SIG-M5 treated with dmso at 0.1 percent for 504 hours (cell line): Measurements from ENCODE around the gene NFKBIZ.
"Not testable (repeated sequence)": the region's sequence is repeated elsewhere in the genome, so short reads cannot be mapped to it uniquely, and the experiment has no call there.

Experiments
- DNase-seq: peaks from one replicate; lab custom pipeline; 2025; ENCODE audit not compliant: unreplicated experiment; lab: John Stamatoyannopoulos, UW

Gene NFKBIZ

DNA sequence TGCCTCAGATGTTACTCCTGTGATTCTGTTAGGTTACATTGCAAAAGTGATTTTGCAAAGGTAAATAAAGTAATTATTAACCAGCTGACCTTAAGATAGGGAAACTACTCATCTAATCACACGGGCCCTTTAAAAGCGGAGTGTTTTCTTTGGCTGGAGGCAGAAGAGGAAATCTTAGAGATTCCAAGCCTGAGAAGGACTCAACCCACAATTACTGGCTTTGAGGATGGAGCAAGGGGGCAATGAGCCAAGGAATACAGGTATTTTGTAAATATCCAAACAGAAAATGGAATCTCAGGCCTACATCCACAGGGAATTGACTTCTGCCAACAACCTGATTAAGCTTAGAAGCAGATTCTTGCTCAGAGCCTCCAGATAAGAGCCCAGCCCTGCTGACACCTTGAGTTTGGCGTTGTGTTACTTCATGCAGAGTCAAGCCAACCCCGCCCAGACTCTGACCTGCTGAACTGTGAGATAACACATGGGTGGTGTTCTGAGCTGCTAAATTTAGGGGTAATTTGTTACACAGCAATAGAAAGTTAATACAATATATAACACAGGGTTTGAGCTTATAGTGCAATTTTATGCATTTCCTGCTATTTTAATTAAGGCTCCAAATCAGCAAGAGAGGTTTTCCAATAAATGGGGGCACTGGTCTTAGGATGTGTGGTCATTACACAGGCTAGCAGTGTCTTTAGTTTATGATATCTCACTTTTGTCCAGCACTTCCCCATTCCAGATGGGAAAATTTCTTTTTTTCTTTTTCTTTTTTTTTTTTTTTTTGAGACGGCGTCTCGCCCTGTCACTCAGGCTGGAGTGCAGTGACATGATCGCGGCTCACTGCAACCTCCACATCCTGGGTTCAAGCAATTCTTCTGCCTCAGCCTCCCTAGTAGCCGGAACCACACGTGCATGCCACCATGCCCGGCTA, 19.5 kb downstream of the NFKBIZ start:
- no peak for DNase-seq

DNA sequence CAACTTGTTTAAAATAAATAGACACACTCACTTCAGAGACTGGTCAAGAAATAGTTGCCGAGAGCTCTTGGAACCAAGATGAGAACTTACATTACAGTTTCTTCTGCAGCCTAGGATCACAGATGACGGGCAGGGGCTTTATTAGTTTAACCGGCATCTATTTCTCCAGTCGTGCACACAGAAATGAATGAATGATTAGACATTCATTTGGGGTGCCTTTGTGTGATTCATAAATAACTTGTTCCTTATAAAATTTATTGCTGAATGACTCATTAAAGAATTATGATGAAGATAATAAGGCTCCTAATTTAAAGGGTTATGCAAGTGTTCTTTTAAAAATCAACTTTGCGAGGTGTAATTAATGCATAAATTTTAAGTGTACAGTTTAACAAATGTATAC, 20.8 kb downstream of the NFKBIZ start:
- DNase-seq = no peak

DNA sequence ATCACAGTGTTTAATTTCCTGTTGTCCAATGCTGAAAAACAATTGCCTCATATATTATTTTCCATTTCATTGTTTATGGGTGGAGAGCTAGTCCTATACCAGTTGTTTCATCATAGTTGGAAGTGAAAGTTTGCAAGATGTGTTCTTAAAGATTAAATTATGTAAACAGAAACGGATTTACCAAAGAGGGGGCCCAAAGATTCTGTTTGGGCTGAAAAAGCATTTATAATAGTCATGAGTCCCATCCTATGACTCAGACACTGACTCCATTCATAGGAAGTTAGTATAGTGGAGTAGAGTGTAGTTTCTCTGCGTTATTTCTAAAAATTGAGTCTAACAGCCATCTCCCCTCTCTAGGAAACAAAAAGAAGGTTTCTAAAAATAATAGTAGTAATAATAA, 24.3 kb downstream of the NFKBIZ start:
- DNase-seq = peak; percentile 35

DNA sequence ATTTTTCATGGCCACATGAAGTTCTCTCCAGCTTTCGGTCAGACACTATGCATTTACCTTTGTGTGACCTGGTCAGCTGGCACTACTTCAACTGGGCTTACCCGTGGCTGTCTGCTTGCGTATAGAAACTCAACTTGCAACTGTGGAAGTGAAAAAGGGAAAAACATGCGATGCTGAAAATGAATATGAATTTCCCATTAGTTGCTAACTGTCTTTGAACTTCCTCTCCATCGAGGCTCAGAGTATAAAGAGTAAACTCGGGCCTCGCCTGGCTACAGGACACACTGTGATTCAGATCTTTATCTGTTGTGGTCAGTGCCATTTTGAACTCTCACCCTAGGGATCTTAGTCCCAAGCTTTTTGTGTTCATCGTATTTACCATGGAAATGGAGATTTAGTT, 26.8 kb downstream of the NFKBIZ start:
- DNase-seq = no peak

DNA sequence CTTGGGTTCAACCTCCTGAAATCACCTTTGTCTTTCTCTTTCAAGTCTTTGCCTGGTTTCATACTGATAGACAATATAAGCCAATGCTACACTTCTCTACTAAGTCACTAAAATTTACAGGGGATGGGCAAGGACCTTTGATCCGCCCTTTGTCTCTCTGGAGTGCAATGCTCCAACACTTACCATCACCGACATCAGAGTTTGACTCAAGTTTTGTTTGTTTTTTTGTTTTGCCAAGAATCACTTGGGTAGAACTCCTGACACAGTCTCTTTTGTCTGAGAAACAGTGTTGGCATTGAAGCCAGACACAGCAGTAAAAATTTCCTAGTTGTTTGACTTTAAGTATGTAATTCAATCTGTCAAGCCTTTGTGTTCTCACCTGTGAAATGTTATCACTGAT, 29.3 kb downstream of the NFKBIZ start:
- no peak for DNase-seq

DNA sequence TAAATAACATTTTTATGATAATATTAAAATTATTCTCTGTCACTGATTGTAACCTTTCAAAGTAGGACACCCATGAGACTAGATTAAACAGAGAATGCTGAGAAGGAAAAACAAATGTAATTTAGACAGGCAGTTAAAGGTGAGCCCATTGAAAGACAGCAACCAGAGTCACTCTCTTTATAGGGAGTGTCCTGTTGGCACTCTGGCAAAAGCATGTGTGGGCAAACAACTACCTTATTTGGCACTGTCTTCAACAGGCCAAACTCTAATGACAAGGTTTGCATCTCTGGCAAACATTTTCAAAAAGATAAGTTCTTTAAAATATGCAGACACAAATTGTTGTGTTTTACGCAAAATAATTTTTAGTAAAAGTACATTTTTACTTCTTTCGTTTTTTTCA, 29.8 kb downstream of the NFKBIZ start:
- DNase-seq = no peak

DNA sequence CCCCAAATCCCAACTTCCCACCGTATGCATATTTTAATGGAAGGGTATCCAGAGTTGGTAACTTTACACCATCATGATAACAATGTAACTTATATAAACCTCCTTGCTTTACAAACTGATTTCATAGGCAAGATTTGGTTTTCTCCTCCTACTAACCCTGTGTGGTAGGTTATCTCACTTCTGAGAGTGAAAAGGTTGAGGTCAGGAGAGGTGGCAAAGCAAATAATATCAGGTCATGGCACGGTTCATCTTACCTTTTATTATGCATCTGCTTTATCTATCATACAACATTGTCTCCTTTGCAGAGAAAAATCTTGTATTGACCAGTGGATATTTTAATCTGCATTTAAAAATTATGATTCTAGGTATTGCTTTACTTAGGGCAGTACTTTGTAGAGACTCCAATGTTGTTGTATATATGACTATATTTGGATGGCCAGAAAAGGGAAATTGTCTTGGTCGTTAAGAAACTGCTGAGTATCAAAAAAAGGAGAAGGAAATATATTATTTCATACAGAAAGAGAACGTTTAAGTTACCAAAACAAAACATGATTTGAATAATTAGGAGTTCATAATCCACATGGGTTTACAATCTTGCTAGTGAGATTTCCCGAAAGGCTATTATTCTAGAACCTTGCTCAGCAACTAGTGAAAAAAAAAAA, 30.4 kb downstream of the NFKBIZ start:
- DNase-seq = peak; percentile 17

DNA sequence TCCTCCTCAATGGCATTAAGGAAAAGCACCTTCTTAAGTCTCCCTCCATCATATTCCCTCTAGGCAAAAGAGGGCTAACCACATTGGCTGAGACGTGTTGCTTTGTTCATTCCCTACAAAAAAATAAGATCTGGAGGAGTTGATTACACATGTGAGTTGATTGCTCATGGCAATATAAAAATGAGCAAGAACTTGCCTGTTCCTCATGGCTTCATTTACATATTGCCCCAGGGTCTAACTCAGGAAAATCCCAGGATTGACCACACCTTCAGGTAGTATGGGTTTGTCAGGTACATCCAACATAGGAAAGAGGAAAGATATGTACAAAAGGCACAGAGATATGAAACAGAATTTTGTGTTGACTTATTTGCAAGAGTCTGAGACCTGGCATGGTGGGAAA, 35.5 kb downstream of the NFKBIZ start:
- DNase-seq = no peak

DNA sequence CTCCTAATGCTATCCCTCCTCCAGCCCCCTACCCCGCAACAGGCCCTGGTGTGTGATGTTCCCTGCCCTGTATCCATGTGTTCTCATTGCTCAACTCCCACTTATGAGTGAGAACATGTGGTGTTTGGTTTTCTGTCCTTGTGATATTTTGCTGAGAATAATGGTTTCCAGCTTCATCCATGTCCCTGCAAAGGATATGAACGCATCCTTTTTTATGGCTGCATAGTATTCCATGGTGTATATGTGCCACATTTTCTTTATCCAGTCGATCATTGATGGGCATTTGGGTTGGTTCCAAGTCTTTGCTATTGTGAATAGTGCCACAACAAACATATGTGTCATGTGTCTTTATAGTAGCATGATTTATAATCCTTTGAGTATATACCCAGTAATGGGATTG, 36.3 kb downstream of the NFKBIZ start:
- DNase-seq = not testable (repeated sequence)

DNA sequence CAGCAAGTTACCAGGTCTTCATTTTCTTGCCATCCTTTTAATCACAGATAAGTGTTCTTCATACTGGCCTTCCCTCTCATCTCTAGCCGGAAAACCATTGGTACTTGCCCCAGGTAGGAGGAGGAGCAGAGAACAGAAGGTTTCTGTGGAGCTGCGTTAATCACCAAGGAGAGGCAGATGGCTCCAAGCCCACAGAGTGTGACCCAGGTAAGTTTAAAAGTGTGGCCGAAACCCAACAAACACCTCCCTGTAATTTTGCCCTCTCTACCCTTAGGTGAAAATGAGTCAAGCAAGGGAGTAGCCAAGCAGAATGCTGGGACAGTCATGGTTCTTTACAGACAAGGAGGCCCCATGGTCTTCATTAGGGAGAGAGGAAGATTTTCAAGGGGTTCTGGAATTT, 37.3 kb downstream of the NFKBIZ start:
- no peak for DNase-seq

DNA sequence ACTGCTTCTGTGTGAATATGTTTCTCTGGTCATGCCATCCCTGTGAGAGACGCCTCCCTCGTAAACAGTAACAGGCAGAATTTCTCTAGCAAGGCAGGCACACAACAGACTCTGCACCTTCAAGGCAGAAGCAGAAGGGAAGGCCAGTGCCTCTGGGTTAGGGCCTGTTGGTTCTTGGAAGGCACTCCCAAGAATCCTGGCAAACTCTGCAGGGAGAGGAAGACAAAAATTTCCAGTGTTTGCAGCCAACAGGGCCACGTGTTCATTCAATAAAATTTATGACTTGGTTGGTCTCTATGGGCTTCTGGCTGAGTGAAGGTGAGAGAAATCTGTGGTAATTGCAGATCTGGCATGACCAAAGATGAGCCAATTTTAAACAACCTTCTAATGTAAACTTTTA, 39.3 kb downstream of the NFKBIZ start:
- no peak for DNase-seq

DNA sequence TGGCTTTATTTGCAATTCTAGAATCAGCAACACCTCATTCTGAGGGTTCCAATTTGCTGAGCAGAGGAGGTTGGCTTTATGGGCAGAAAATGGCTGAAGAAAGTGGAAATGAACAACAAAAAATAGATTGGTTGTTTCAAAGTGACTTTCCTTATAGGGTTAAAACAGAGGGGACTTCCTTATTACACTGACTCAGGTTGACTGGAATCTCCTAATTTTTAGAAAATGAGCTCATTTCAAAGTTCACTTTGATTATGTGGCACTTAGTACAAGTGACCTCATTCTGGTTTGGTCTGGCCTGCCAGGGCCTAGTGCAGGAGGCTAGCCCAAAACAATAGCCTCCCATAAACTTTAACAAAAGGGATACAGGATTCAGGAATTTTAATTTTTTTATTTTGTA, 41.4 kb downstream of the NFKBIZ start:
- DNase-seq = no peak

DNA sequence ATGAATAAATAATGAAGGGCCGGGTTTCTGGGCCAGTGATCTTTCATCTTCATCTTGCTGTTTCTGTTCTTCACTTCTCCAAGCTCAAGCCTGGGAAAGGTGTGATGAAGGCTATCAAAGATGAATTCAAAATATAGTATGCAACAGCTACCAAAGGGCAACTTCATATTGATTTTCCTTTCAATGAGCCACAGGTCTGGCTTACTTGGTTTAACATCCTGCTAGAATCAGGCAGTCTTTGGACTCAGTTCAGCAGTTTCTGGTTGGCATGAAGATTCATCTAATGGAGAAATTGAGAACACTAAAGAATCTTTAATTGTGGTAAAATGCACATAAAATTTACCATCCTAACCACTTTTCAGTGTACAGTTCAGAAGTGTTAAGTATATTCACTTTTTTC, 43.3 kb downstream of the NFKBIZ start:
- DNase-seq = no peak

DNA sequence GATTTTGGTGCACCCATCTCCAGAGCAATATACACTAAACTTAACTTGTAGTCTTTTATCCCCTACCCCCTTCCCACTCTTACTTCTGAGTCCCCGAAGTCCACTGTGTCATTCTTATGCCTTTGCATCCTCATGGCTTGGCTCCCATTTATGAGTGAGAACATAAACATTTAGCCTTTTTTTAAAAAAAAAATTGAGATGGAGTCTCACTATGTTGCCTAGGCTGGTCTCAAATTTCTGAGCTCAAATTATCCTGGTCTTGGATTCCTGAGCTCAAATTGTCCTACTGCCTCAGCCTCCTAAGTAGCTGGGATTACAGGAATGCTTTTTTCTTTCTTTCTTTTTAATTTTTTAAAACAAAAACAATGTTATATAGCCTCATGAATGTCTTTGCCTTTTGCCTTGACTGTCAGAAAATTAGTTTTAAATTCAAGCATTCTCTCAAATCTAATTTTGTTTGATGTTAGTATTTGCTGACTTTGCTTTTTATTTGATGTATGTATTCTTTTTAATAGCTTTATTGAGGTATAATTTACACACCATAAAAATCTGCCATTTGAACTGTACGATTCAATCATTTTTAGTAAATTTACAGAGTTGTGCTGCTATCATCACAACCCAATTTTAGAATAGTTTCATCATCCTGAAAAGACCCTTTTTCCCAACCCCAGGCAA, 46.9 kb downstream of the NFKBIZ start:
- no peak for DNase-seq

DNA sequence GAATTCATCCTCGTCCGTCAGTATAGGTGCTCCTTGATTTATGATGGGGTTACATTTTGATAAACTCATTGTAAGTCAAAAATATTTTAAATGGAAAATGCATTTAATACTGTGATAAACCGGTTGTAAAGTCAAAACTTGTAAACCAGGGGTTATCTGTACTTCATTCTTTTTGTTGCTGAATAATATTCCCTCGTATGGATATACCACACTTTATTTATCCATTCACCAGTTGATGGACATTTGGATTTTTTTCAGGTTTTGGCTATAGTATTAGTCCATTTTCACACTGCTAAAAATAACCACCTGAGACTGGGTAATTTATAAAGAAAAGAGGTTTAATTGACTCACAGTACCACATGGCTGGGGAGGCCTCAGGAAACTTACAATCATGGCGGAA, 47.7 kb downstream of the NFKBIZ start:
- no peak for DNase-seq

DNA sequence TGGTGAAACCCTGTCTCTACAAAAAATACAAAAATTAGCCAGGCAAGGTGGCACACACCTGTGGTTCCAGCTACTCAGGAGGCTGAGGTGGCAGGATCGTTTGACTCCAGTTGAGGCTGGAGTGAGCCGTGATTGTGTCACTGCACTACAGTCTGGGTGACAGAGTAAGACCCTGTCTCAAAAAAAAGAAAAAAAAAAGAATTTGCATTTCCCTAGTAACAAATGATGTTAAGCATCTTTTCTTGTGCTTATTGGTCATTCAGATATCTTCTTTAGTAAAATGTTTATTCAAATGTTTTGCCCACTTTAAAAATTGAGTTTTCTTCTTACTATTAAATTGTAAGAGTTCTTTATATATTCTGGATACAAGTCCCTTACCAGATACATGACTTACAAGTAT, 48.7 kb downstream of the NFKBIZ start:
- DNase-seq = no peak

DNA sequence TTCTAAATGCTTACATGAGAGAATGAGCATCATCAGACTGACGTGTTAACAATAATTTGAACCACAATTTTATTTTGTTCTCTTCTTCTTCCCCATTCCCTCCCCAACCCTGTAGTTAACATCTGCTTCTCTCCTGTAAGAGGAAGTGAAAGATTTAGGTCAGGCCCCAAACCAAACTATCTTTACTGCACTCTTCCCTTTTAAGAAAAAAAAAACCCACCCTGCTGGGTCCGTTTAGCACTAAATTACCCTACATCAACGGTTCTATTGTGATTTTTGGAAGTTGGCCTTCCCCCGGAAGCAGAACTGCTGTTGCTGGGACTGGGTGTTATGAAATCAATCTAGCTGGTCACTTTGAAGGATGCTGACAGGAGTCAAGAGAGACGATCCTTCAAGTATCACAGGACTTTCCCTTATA, 49.4 kb downstream of the NFKBIZ start:
- DNase-seq = peak; percentile 97

DNA sequence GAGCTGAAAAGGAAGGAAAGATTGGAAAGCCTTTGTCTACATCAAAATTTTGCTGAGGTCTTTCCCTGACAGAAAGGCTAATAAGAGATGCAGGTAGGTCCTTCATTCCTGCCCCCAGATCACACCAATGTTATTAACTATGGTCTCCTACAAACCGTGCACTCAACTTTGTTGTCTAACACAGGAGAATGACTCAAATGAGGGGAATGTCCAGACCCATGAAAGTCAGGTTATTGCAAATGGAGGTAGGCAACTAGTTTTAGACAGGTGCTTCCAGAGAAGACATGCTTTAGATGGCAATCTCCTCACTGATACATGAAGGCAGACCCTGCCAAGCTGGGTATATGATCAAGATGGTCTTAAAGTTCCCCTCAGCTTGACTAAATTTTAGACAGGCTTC, 51.0 kb downstream of the NFKBIZ start:
- DNase-seq = no peak

DNA sequence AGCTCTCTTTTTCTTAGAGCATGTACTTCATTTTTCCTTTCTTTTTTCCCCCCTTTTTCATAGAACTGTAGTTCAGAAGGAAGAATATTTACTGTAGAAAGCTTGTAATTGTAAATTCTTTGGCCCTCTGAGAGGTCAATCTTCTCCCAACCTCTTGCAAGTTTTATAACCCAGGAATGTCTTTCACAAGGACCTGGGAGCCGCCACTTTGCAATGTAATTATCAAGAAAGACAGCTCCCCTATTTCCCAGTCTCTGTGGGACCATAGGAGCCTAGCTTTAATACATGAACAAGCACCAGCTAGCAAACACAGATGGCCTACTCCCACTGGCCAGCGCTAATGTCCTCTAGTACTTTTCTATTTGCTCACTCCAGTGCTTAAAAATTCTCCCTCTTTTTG, 51.4 kb downstream of the NFKBIZ start:
- no peak for DNase-seq

DNA sequence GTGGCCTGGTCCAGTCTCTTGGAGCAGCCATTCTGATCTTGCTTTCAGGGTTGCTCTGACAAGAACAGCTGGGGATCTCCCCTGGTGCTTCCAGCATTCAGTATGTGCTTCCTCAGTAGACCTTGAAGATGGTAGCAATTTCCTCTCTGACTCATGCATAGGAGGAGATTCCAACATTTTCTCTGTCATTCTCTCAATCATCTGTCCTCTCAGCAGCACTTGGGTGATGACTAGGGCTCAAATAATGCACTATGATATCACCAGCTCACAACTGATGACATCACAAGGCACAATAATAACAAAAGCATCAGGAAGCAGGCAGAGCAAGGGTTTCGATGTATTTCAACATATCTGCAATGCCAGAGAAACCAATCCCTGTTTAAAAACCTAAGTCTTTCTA, 52.7 kb downstream of the NFKBIZ start:
- peak; percentile 61 for DNase-seq

DNA sequence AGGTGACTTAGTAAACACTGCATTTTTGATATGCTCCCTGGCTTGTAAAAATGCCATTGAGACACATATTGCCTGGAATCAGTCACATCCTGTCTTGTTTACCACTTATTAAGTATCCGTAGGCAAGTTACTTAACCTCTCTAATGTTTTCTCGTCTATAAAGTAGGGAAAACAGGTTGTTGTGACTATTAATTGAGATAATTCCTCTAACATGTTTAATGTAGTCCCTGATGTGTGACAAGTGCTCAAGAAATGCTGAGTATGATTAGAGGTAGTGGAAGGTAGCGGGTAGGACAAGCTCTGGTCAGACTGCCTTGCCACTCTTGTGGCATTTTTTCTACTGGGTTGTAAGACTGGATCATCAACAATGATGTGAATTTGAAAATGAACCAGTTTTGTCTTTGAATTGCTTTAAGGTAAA, 54.1 kb downstream of the NFKBIZ start:
- no peak for DNase-seq

DNA sequence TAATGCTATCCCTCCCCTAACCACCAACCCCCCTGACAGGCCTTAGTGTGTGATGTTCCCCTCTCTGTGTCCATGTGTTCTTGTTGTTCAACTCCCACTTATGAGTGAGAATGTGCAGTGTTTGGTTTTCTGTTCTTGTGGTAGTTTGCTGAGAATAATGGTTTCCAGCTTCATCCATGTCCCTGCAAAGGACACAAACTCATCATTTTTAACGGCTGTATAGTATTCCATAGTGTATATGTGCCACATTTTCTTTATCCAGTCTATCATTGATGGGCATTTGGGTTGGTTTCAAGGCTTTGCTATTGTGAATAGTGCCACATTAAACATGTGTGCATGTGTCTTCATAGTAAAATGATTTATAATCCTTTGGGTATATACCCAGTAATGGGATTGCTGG, 56.3 kb downstream of the NFKBIZ start:
- DNase-seq = not testable (repeated sequence)
